GM19035 (cell line): ENCODE measurements around the gene JMJD7.

Source experiments
- ATAC-seq: cut with Tn5 transposase; IDR thresholded peaks from one replicate; pipeline ENCODE4 v1.9.1; 2021; ENCODE audit not compliant: unreplicated experiment

JMJD7 gene

GRCh38 chr15:41799488-41799805 lies 28.4 kb upstream of the JMJD7 start:
- ATAC-seq: no peak

- no peak for ATAC-seq
Observed at GRCh38 chr15:41801185-41801584, 26.7 kb upstream of the JMJD7 start.

GRCh38 chr15:41801850-41802455 lies 25.9 kb upstream of the JMJD7 start:
- ATAC-seq: no peak

- ATAC-seq: no peak
Observed at GRCh38 chr15:41804361-41804760, 23.5 kb upstream of the JMJD7 start.

GRCh38 chr15:41804916-41805666 lies 22.8 kb upstream of the JMJD7 start:
- no peak for ATAC-seq

GRCh38 chr15:41805711-41806110 lies 22.2 kb upstream of the JMJD7 start:
- no peak for ATAC-seq

GRCh38 chr15:41806291-41807181 lies 21.4 kb upstream of the JMJD7 start:
- no peak for ATAC-seq

- ATAC-seq: no peak
Observed at GRCh38 chr15:41809121-41809520, 18.8 kb upstream of the JMJD7 start.

GRCh38 chr15:41809526-41810220 lies 18.2 kb upstream of the JMJD7 start:
- ATAC-seq: no peak

GRCh38 chr15:41810651-41811431 lies 17.1 kb upstream of the JMJD7 start:
- ATAC-seq: no peak

GRCh38 chr15:41811432-41812195 lies 16.3 kb upstream of the JMJD7 start:
- no peak for ATAC-seq

- ATAC-seq: no peak
Observed at GRCh38 chr15:41812820-41813375, 15.0 kb upstream of the JMJD7 start.

- no peak for ATAC-seq
Observed at GRCh38 chr15:41813426-41813825, 14.5 kb upstream of the JMJD7 start.

- no peak for ATAC-seq
Observed at GRCh38 chr15:41814534-41814933, 13.4 kb upstream of the JMJD7 start.

GRCh38 chr15:41816788-41817187 lies 11.1 kb upstream of the JMJD7 start:
- no peak for ATAC-seq

- no peak for ATAC-seq
Observed at GRCh38 chr15:41817327-41817726, 10.6 kb upstream of the JMJD7 start.

- ATAC-seq: no peak
Observed at GRCh38 chr15:41817781-41818180, 10.1 kb upstream of the JMJD7 start.

- no peak for ATAC-seq
Observed at GRCh38 chr15:41819455-41820050, 8.3 kb upstream of the JMJD7 start.

- ATAC-seq: no peak
Observed at GRCh38 chr15:41820791-41821423, 7.0 kb upstream of the JMJD7 start.
